Upper lobe of left lung (tissue), 6 donors: Measurements from ENCODE around the gene LYSMD2. TPM values are rescaled to one million over a fixed set of nuclear protein-coding genes. Genes with fewer than 3 reads are reported as not detected.

Experiments
- ATAC-seq, 2 donors: fragments of 200-7000 bp; cut with Tn5 transposase; one replicate each; pipeline ENCODE4 v1.9.1; 2022; ENCODE audit warnings: mild to moderate bottlenecking in 2 of 2, moderate library complexity in 2 of 2; ENCODE audit not compliant: low FRiP score in 2 of 2
- DNase-seq, 2 donors: peaks; one replicate each; pipeline ENCODE4 v3.0.0-alpha.2; 2019 to 2020
- H3K27ac ChIP-seq, 4 donors: fragments of 200-600 bp; sonication (generic); one replicate each; pipeline ENCODE4 v1.5.1; 2016 to 2019
- H3K27me3 ChIP-seq, 4 donors: fragments of 200-600 bp; sonication (generic); one replicate each; pipeline ENCODE4 v1.5.1; 2017 to 2019
- H3K36me3 ChIP-seq, 4 donors: fragments of 200-600 bp; sonication (generic); one replicate each; pipeline ENCODE4 v1.5.1; 2016 to 2019
- H3K4me1 ChIP-seq, 4 donors: fragments of 200-600 bp; sonication (generic); one replicate each; pipeline ENCODE4 v1.5.1; 2018 to 2019
- H3K4me3 ChIP-seq, 4 donors: fragments of 200-600 bp; sonication (generic); one replicate each; pipeline ENCODE4 v1.5.1; 2017 to 2019; ENCODE audit warnings: mild to moderate bottlenecking in 2 of 4, moderate library complexity in 1 of 4
- H3K9me3 ChIP-seq, 4 donors: fragments of 200-600 bp; sonication (generic); one replicate each; pipeline ENCODE4 v1.5.1; 2018 to 2019
- EP300 ChIP-seq, 4 donors: sonication (generic); formaldehyde crosslinking; IDR thresholded peaks; one replicate each; pipeline ENCODE4 v1.5.1; 2017; ENCODE audit warnings: antibody characterized with exemption in 4 of 4, control low read depth in 2 of 4
- POLR2A ChIP-seq, 4 donors: fragments of 450-650 bp; IDR thresholded peaks; one replicate each; pipeline ENCODE4 v1.5.1; 2016 to 2017; ENCODE audit warnings: antibody characterized with exemption in 4 of 4, mild to moderate bottlenecking in 2 of 4
- POLR2AphosphoS5 ChIP-seq, 2 donors: sonication (generic); formaldehyde crosslinking; IDR thresholded peaks; one replicate each; pipeline ENCODE4 v1.5.1; 2017; ENCODE audit warnings: antibody characterized with exemption in 2 of 2
- WGBS, 2 donors: methylation state at CpG; one replicate each; pipeline ENCODE4 v1.1.5; 2017 to 2018; 5-methylcytosine and 5-hydroxymethylcytosine counted together
- total RNA-seq, 6 donors: library from RNA; depleted of rRNA in 4 of 6; stranded (reverse); fragments of >200 nt in 4 of 6; gene quantifications; one replicate each; pipeline versions ENCODE4 v1.1.0 to v1.2.1, GENCODE V29; 2016 to 2021
- TF ChIP-seq, protein P1 (sequence below), 6 experiments: fragments of 450-650 bp in 4 of 6; fragments of 200-600 bp in 2 of 6; sonication (generic) in 2 of 6; IDR thresholded peaks; one replicate each; pipeline ENCODE4 v1.5.1; 2016 to 2019; ENCODE audit warnings: antibody characterized with exemption in 6 of 6
- donor health status: DM: no; HTN: no; CAD: no; lungs with moderate emphysema.
- donor health status: DM: no; HTN: yes; CAD: no; lungs with severe emphysema.

Gene LYSMD2
- total RNA-seq, 6 donors from 2014 or later, result 13.4 to 22.8 (median 17.9) TPM

GRCh38 chr15:51760805-51761204 is 23.4 kb upstream of the LYSMD2 start:
- WGBS, 2 donors, result 50 to 64% methylated on average over 3 of the region's 3 CpGs
- no peak for DNase-seq
- no peak for ATAC-seq
- no peak overlapping the region for H3K27ac ChIP-seq
- H3K4me1 ChIP-seq, result peaks cover 5 to 9% (median 6%) of the 10 kb centered on the region in 4 donors
- no peaks in the 10 kb centered on the region for H3K9me3 ChIP-seq
- no peak overlapping the region for H3K4me3 ChIP-seq
- no peak for TF ChIP-seq POLR2AphosphoS5 (IDR thresholded peaks at IDR 0.05)
- no peaks in the 10 kb centered on the region for H3K36me3 ChIP-seq
- no peaks in the 10 kb centered on the region for H3K27me3 ChIP-seq

DNA sequence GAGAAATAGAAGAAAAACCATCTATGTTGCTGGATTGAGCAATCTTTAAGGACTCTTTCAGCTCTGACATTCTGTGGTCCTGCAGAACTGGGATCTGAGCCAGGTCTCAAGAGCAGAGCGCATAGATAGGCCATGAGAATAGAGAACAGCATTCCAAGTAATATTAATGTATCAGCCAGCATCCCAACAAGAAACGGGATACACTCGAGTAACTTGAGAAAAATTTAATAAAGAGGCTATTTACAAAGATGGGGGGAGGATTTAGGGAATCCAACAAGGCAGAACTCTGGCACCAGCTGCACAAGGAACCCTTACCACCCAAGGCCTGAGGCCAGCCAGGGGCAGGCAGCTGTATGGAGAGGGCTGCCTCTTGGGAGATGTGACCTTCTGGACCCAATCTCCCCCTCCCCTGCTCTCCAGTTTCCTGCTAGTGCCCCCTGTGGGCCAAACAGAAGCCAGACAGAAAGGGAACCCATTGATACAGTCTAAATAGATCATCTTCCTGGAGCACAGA is 22.2 kb upstream of the LYSMD2 start:
- 43 to 55% methylated on average over 3 of the region's 3 CpGs for WGBS, 2 donors
- TF ChIP-seq POLR2A (IDR thresholded peaks at IDR 0.05) (no peak), POLR2AphosphoS5 (IDR thresholded peaks at IDR 0.05) (no peak), EP300 (IDR thresholded peaks at IDR 0.05) (no peak)
- TF ChIP-seq, protein P1, sequence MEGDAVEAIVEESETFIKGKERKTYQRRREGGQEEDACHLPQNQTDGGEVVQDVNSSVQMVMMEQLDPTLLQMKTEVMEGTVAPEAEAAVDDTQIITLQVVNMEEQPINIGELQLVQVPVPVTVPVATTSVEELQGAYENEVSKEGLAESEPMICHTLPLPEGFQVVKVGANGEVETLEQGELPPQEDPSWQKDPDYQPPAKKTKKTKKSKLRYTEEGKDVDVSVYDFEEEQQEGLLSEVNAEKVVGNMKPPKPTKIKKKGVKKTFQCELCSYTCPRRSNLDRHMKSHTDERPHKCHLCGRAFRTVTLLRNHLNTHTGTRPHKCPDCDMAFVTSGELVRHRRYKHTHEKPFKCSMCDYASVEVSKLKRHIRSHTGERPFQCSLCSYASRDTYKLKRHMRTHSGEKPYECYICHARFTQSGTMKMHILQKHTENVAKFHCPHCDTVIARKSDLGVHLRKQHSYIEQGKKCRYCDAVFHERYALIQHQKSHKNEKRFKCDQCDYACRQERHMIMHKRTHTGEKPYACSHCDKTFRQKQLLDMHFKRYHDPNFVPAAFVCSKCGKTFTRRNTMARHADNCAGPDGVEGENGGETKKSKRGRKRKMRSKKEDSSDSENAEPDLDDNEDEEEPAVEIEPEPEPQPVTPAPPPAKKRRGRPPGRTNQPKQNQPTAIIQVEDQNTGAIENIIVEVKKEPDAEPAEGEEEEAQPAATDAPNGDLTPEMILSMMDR (IDR thresholded peaks at IDR 0.05), result no peak
- Histone ChIP-seq H3K4me3 (no peak overlapping the region), H3K27ac (no peak overlapping the region), H3K36me3 (no peaks in the 10 kb centered on the region), H3K27me3 (no peaks in the 10 kb centered on the region), H3K4me1 (peaks cover 5 to 9% (median 7%) of the 10 kb centered on the region in 4 donors), H3K9me3 (no peaks in the 10 kb centered on the region)
- peak in 1 of 2 donors; percentile 88 for DNase-seq
- ATAC-seq, result peak; percentile 63 to 82

GRCh38 chr15:51758645-51759044 is 21.2 kb upstream of the LYSMD2 start:
- H3K27ac ChIP-seq, result no peak overlapping the region
- H3K9me3 ChIP-seq, result no peaks in the 10 kb centered on the region
- no peaks in the 10 kb centered on the region for H3K27me3 ChIP-seq
- ATAC-seq (peak in 1 of 2 donors; percentile 80), DNase-seq (no peak)
- no peak overlapping the region for H3K4me3 ChIP-seq
- no peaks in the 10 kb centered on the region for H3K36me3 ChIP-seq
- H3K4me1 ChIP-seq, result peaks cover 5 to 9% (median 7%) of the 10 kb centered on the region in 4 donors
- 44 to 60% methylated on average over 1 of the region's 1 CpG for WGBS, 2 donors
- TF ChIP-seq, protein P1 (IDR thresholded peaks at IDR 0.05), result no peak
- TF ChIP-seq POLR2A (IDR thresholded peaks at IDR 0.05) (no peak), EP300 (IDR thresholded peaks at IDR 0.05) (no peak), POLR2AphosphoS5 (IDR thresholded peaks at IDR 0.05) (no peak)

DNA sequence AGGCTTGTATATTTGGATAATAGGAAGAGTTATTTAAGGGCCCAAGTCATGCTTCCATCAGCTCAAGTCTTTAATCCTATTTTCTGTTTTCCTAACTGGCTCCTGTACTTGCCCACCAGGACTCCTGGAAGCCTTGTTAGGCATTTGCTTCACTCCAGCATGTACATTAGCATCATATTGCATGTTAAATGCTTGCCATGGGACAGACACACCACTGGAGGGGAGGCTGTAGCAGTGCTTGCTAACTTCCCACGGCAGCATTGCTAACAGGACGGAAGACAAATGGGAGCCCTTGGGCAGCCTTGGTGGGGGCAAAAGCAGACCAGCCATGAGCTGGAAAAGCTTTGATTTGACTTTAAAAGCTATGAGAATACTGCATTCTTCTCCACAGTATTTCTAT is 20.0 kb upstream of the LYSMD2 start:
- Histone ChIP-seq H3K36me3 (no peaks in the 10 kb centered on the region), H3K4me3 (no peak overlapping the region), H3K27ac (no peak overlapping the region), H3K9me3 (no peaks in the 10 kb centered on the region), H3K27me3 (no peaks in the 10 kb centered on the region), H3K4me1 (peaks cover 8 to 19% (median 8%) of the 10 kb centered on the region in 4 donors)
- ATAC-seq (no peak), DNase-seq (no peak)
- TF ChIP-seq EP300 (IDR thresholded peaks at IDR 0.05) (no peak), POLR2AphosphoS5 (IDR thresholded peaks at IDR 0.05) (no peak), POLR2A (IDR thresholded peaks at IDR 0.05) (no peak)
- TF ChIP-seq, protein P1 (IDR thresholded peaks at IDR 0.05), result no peak
- WGBS, 2 donors, result 82 to 96% methylated on average over 2 of the region's 2 CpGs

- WGBS, 2 donors, result 54 to 69% methylated on average over 4 of the region's 4 CpGs
Observed at GRCh38 chr15:51756482-51756881, 19.0 kb upstream of the LYSMD2 start.

More at GRCh38 chr15:51756482-51756881, 19.0 kb upstream of the LYSMD2 start:
- Histone ChIP-seq H3K4me1 (peaks cover 8 to 22% (median 13%) of the 10 kb centered on the region in 4 donors), H3K4me3 (no peak overlapping the region), H3K36me3 (no peaks in the 10 kb centered on the region), H3K27me3 (no peaks in the 10 kb centered on the region), H3K9me3 (no peaks in the 10 kb centered on the region), H3K27ac (no peak overlapping the region)
- TF ChIP-seq, protein P1 (IDR thresholded peaks at IDR 0.05), result no peak
- TF ChIP-seq POLR2AphosphoS5 (IDR thresholded peaks at IDR 0.05) (no peak), POLR2A (IDR thresholded peaks at IDR 0.05) (no peak), EP300 (IDR thresholded peaks at IDR 0.05) (no peak)
- DNase-seq (no peak), ATAC-seq (no peak)
